Measurements from ENCODE around the gene RANBP10. TPM values are rescaled to one million over a fixed set of nuclear protein-coding genes. Genes with fewer than 3 reads are reported as not detected.

The RANBP10 gene
- total and polyA plus RNA-seq, 2 of the 13 experiments (the other 11 are each of a cell fraction or from before 2014, with no cell fraction given), result 9.2 to 22.7 TPM

- TF ChIP-seq WIZ (CRISPR knock-in tag; IDR thresholded peaks at IDR 0.05) (0 out of 2 replicates have a peak, but pooled peaks have one; percentile 14), ZNF530 (CRISPR knock-in tag; IDR thresholded peaks at IDR 0.05; ENCODE audit: low read depth) (0 out of 2 replicates have a peak, but pooled peaks have one; percentile 81), ZNF710 (CRISPR knock-in tag; IDR thresholded peaks at IDR 0.05; ENCODE audit: borderline replicate concordance) (no peak), ZNF557 (CRISPR knock-in tag; IDR thresholded peaks at IDR 0.05) (no peak), ZFP82 (CRISPR knock-in tag; IDR thresholded peaks at IDR 0.05; ENCODE audit: borderline replicate concordance) (no peak), ZNF12 (CRISPR knock-in tag; IDR thresholded peaks at IDR 0.05) (no peak), SALL1 (CRISPR knock-in tag; IDR thresholded peaks at IDR 0.05) (0 out of 2 replicates have a peak, but pooled peaks have one; percentile 5), ZNF343 (CRISPR knock-in tag; IDR thresholded peaks at IDR 0.05) (no peak), ZNF703 (CRISPR knock-in tag; IDR thresholded peaks at IDR 0.05; ENCODE audit: borderline replicate concordance) (no peak), ZNF20 (CRISPR knock-in tag; IDR thresholded peaks at IDR 0.05) (no peak), ATRX (CRISPR knock-in tag; IDR thresholded peaks at IDR 0.05; ENCODE audit: borderline replicate concordance) (no peak), CSRNP1 (CRISPR knock-in tag; IDR thresholded peaks at IDR 0.05) (0 out of 2 replicates have a peak, but pooled peaks have one; percentile 2), GLI4 (CRISPR knock-in tag; IDR thresholded peaks at IDR 0.05; ENCODE audit: borderline replicate concordance) (no peak; the same call in 1 of the 2 replicates), TSC22D2 (CRISPR knock-in tag; IDR thresholded peaks at IDR 0.05; ENCODE audit: borderline replicate concordance) (no peak), ZBTB40 (IDR thresholded peaks at IDR 0.05) (no peak), ZBTB40 (CRISPR knock-in tag; IDR thresholded peaks at IDR 0.05) (no peak; the same call in 1 of the 2 replicates), MAX (IDR thresholded peaks at IDR 0.05) (0 out of 2 replicates have a peak, but pooled peaks have one; percentile 8), HOXA3 (CRISPR knock-in tag; IDR thresholded peaks at IDR 0.05) (no peak)
Measured at GRCh38 chr16:67718668-67719047, 87.7 kb downstream of the RANBP10 start (continued).

Data from HepG2 (cell line).